ENCODE data around the gene VSTM4. TPM values are rescaled to one million over a fixed set of nuclear protein-coding genes. Genes with fewer than 3 reads are reported as not detected.

VSTM4 gene
- total and polyA plus RNA-seq, 2 experiments from 2014 or later: 0.21 to 0.66 TPM

- Histone ChIP-seq H3K9me2 (ENCODE audit: insufficient read depth) (peaks cover 9% of the 10 kb centered on the region; the same call in 1 of the 2 replicates), H3K27me3 (ENCODE audit: insufficient read depth) (no peaks in the 10 kb centered on the region), H3K4me1 (ENCODE audit: insufficient read depth) (no peaks in the 10 kb centered on the region), H3K4me2 (no peak overlapping the region), H4K20me1 (replicated peaks; ENCODE audit: insufficient read depth) (no peaks in the 10 kb centered on the region), H3K4me3 (no peak overlapping the region), H3K36me3 (ENCODE audit: insufficient read depth) (no peaks in the 10 kb centered on the region), H3K27ac (ENCODE audit: low read depth) (no peak overlapping the region), H3F3A (replicated peaks; ENCODE audit: low read depth) (no peaks in the 10 kb centered on the region), H2AFZ (no peak overlapping the region), H3K79me2 (replicated peaks; ENCODE audit: insufficient read depth) (no peaks in the 10 kb centered on the region)
- H3K27me3 Mint-ChIP-seq (ENCODE audit: insufficient read depth, low read depth, poor library complexity): peaks cover 5% of the 10 kb centered on the region
- no peak for ATAC-seq
- no peaks in the 10 kb centered on the region for H3K4me1 Mint-ChIP-seq
- TF ChIP-seq STAT1 (IDR thresholded peaks at IDR 0.05; ENCODE audit: unreplicated experiment): no peak
- no peak for TF ChIP-seq ZNF114 (CRISPR knock-in tag; IDR thresholded peaks at IDR 0.05)
- no peak for TF ChIP-seq CTCF (conservative IDR thresholded peaks at IDR 0.05; ENCODE audit: low read depth in 2 of 2)
- TF ChIP-seq CREB1 (CRISPR knock-in tag; IDR thresholded peaks at IDR 0.05; ENCODE audit: low read depth): no peak
- TF ChIP-seq, protein P1, sequence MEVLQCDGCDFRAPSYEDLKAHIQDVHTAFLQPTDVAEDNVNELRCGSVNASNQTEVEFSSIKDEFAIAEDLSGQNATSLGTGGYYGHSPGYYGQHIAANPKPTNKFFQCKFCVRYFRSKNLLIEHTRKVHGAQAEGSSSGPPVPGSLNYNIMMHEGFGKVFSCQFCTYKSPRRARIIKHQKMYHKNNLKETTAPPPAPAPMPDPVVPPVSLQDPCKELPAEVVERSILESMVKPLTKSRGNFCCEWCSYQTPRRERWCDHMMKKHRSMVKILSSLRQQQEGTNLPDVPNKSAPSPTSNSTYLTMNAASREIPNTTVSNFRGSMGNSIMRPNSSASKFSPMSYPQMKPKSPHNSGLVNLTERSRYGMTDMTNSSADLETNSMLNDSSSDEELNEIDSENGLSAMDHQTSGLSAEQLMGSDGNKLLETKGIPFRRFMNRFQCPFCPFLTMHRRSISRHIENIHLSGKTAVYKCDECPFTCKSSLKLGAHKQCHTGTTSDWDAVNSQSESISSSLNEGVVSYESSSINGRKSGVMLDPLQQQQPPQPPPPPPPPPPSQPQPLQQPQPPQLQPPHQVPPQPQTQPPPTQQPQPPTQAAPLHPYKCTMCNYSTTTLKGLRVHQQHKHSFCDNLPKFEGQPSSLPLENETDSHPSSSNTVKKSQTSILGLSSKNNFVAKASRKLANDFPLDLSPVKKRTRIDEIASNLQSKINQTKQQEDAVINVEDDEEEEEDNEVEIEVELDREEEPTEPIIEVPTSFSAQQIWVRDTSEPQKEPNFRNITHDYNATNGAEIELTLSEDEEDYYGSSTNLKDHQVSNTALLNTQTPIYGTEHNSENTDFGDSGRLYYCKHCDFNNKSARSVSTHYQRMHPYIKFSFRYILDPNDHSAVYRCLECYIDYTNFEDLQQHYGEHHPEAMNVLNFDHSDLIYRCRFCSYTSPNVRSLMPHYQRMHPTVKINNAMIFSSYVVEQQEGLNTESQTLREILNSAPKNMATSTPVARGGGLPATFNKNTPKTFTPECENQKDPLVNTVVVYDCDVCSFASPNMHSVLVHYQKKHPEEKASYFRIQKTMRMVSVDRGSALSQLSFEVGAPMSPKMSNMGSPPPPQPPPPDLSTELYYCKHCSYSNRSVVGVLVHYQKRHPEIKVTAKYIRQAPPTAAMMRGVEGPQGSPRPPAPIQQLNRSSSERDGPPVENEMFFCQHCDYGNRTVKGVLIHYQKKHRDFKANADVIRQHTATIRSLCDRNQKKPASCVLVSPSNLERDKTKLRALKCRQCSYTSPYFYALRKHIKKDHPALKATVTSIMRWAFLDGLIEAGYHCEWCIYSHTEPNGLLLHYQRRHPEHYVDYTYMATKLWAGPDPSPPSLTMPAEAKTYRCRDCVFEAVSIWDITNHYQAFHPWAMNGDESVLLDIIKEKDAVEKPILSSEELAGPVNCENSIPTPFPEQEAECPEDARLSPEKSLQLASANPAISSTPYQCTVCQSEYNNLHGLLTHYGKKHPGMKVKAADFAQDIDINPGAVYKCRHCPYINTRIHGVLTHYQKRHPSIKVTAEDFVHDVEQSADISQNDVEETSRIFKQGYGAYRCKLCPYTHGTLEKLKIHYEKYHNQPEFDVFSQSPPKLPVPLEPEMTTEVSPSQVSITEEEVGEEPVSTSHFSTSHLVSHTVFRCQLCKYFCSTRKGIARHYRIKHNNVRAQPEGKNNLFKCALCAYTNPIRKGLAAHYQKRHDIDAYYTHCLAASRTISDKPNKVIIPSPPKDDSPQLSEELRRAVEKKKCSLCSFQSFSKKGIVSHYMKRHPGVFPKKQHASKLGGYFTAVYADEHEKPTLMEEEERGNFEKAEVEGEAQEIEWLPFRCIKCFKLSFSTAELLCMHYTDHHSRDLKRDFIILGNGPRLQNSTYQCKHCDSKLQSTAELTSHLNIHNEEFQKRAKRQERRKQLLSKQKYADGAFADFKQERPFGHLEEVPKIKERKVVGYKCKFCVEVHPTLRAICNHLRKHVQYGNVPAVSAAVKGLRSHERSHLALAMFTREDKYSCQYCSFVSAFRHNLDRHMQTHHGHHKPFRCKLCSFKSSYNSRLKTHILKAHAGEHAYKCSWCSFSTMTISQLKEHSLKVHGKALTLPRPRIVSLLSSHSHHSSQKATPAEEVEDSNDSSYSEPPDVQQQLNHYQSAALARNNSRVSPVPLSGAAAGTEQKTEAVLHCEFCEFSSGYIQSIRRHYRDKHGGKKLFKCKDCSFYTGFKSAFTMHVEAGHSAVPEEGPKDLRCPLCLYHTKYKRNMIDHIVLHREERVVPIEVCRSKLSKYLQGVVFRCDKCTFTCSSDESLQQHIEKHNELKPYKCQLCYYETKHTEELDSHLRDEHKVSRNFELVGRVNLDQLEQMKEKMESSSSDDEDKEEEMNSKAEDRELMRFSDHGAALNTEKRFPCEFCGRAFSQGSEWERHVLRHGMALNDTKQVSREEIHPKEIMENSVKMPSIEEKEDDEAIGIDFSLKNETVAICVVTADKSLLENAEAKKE (CRISPR knock-in tag; IDR thresholded peaks at IDR 0.05): no peak
- TF ChIP-seq ETS1 (IDR thresholded peaks at IDR 0.05): no peak
- no peak for TF ChIP-seq EZH2 (IDR thresholded peaks at IDR 0.05; ENCODE audit: low read depth, unreplicated experiment)
- no peak for TF ChIP-seq EZH2phosphoT487 (IDR thresholded peaks at IDR 0.05; ENCODE audit: unreplicated experiment)
- TF ChIP-seq POLR2AphosphoS5 (IDR thresholded peaks at IDR 0.05; ENCODE audit: low read depth): no peak
- no peak for TF ChIP-seq NANOG (IDR thresholded peaks at IDR 0.05; ENCODE audit: borderline replicate concordance)
- TF ChIP-seq ZNF331 (CRISPR knock-in tag; IDR thresholded peaks at IDR 0.05; ENCODE audit: low read depth): no peak
- no peak for TF ChIP-seq JUNB (IDR thresholded peaks at IDR 0.05; ENCODE audit: unreplicated experiment)
- TF ChIP-seq, protein P2, sequence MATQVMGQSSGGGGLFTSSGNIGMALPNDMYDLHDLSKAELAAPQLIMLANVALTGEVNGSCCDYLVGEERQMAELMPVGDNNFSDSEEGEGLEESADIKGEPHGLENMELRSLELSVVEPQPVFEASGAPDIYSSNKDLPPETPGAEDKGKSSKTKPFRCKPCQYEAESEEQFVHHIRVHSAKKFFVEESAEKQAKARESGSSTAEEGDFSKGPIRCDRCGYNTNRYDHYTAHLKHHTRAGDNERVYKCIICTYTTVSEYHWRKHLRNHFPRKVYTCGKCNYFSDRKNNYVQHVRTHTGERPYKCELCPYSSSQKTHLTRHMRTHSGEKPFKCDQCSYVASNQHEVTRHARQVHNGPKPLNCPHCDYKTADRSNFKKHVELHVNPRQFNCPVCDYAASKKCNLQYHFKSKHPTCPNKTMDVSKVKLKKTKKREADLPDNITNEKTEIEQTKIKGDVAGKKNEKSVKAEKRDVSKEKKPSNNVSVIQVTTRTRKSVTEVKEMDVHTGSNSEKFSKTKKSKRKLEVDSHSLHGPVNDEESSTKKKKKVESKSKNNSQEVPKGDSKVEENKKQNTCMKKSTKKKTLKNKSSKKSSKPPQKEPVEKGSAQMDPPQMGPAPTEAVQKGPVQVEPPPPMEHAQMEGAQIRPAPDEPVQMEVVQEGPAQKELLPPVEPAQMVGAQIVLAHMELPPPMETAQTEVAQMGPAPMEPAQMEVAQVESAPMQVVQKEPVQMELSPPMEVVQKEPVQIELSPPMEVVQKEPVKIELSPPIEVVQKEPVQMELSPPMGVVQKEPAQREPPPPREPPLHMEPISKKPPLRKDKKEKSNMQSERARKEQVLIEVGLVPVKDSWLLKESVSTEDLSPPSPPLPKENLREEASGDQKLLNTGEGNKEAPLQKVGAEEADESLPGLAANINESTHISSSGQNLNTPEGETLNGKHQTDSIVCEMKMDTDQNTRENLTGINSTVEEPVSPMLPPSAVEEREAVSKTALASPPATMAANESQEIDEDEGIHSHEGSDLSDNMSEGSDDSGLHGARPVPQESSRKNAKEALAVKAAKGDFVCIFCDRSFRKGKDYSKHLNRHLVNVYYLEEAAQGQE (IDR thresholded peaks at IDR 0.05; ENCODE audit: unreplicated experiment): no peak
- H3K36me3 Mint-ChIP-seq (ENCODE audit: low read depth): no peaks in the 10 kb centered on the region
- H3K9me3 Mint-ChIP-seq: no peaks in the 10 kb centered on the region
- no peak overlapping the region for H3K27ac Mint-ChIP-seq
- no peak overlapping the region for H3K4me3 Mint-ChIP-seq
- no peak for DNase-seq (ENCODE audit: low spot score)
Observed at GRCh38 chr10:49039409-49039808, 75.9 kb downstream of the VSTM4 start.

Data from GM23338 (cell line).